ENCODE results near the gene RASA4B.
"Not testable (repeated sequence)": the region's sequence is repeated elsewhere in the genome, so short reads cannot be mapped to it uniquely, and the experiment has no call there.

The RASA4B gene

GRCh38 chr7:102517550-102518147 is at the start of gene RASA4B:
Gene RASA4B (minus strand): TSS chr7:102517777. CDS start chr7:102517710, 67 bp downstream.
- not testable (repeated sequence) for H3K27me3 Mint-ChIP-seq; H3K9me3 Mint-ChIP-seq (ENCODE audit: low read depth); H3K4me3 Mint-ChIP-seq; H3K36me3 Mint-ChIP-seq; H3K4me1 Mint-ChIP-seq (ENCODE audit: low read depth); H3K27ac Mint-ChIP-seq

DNA sequence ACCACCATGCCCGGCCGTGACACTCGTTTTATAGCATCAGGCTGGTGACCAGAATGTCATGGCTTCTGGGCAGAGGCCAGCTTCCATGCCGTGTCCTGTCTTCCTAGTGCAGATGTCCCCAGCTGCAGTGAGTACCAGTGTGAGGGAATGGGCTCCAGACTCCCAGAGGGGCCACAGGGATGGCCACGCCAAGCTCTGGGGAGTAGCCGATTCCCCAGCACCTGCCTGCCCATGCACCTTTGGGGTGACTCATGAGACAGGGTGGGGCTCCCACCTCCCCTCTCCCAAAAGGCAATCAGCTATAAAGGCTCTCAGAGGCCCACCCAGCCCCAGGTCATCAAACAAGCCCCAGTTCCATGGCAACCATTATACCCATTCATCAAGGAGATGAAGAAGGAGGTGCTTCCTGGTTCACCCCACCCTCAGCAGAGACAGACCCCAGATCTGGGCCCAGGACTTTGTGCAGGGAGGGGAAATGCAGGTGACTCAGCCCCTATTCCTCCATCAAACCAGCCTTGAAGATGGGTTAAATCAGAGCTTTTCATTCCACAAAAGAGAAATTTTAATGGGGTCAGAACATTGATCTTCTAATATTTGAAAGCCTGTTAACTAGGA is 33.3 kb upstream of the RASA4B start, which contains the start of gene SPDYE2:
TSS of gene SPDYE2 (plus strand) at position 419 of the 615 bp plus-strand sequence. CDS start 2,030 bp downstream, outside the sequence.
- H3K27me3 Mint-ChIP-seq; H3K27ac Mint-ChIP-seq; H3K4me1 Mint-ChIP-seq (ENCODE audit: low read depth): not testable (repeated sequence)

DNA sequence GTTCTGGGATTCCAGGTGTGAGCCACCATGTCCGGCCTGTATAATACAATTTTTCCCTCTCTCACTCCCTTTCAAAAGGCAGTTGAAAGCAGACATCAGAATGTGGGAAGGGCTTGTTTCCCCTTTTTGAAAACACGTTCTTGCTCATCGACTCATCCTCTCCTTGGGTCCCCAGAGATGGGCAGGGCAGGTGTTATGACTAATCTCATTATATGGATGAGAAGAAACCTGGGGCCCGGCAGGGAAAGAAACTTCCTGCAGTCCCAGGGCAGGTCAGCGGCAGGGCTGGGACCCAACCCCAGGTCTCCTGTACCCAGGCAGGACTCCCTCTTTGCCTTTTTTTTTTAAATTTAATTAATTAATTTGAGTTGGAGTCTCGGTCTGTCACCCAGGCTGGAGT is 28.8 kb upstream of the RASA4B start:
- not testable (repeated sequence) for H3K27me3 Mint-ChIP-seq; H3K4me1 Mint-ChIP-seq (ENCODE audit: low read depth); H3K27ac Mint-ChIP-seq

More for the DNA sequence above, 33.3 kb upstream of the RASA4B start, which contains the start of gene SPDYE2:
- not testable (repeated sequence) for H3K4me3 Mint-ChIP-seq; H3K36me3 Mint-ChIP-seq; H3K9me3 Mint-ChIP-seq (ENCODE audit: low read depth)

GRCh38 chr7:102545288-102545687 is 27.7 kb upstream of the RASA4B start:
- not testable (repeated sequence) for H3K27ac Mint-ChIP-seq; H3K36me3 Mint-ChIP-seq; H3K4me3 Mint-ChIP-seq; H3K9me3 Mint-ChIP-seq (ENCODE audit: low read depth); H3K27me3 Mint-ChIP-seq; H3K4me1 Mint-ChIP-seq (ENCODE audit: low read depth)

More for the DNA sequence above, 28.8 kb upstream of the RASA4B start:
- not testable (repeated sequence) for H3K9me3 Mint-ChIP-seq (ENCODE audit: low read depth); H3K36me3 Mint-ChIP-seq; H3K4me3 Mint-ChIP-seq

GRCh38 chr7:102544372-102544771 is 26.8 kb upstream of the RASA4B start:
- not testable (repeated sequence) for H3K4me3 Mint-ChIP-seq; H3K36me3 Mint-ChIP-seq; H3K27me3 Mint-ChIP-seq; H3K9me3 Mint-ChIP-seq (ENCODE audit: low read depth); H3K4me1 Mint-ChIP-seq (ENCODE audit: low read depth); H3K27ac Mint-ChIP-seq

GRCh38 chr7:102543596-102543995 is 26.0 kb upstream of the RASA4B start, which contains the start of gene UPK3BL2:
Gene UPK3BL2 (minus strand): TSS chr7:102543696. CDS start chr7:102543636, 60 bp downstream.
- H3K9me3 Mint-ChIP-seq (ENCODE audit: low read depth); H3K36me3 Mint-ChIP-seq; H3K4me3 Mint-ChIP-seq; H3K27ac Mint-ChIP-seq; H3K4me1 Mint-ChIP-seq (ENCODE audit: low read depth); H3K27me3 Mint-ChIP-seq: not testable (repeated sequence)

- not testable (repeated sequence) for H3K36me3 Mint-ChIP-seq; H3K4me3 Mint-ChIP-seq; H3K9me3 Mint-ChIP-seq (ENCODE audit: low read depth); H3K27me3 Mint-ChIP-seq; H3K4me1 Mint-ChIP-seq (ENCODE audit: low read depth); H3K27ac Mint-ChIP-seq
These were observed 25.2 kb upstream of the RASA4B start for GRCh38 chr7:102542771-102543170.

GRCh38 chr7:102542083-102542482 is 24.5 kb upstream of the RASA4B start:
- not testable (repeated sequence) for H3K4me1 Mint-ChIP-seq (ENCODE audit: low read depth); H3K27ac Mint-ChIP-seq; H3K27me3 Mint-ChIP-seq; H3K4me3 Mint-ChIP-seq; H3K36me3 Mint-ChIP-seq; H3K9me3 Mint-ChIP-seq (ENCODE audit: low read depth)

DNA sequence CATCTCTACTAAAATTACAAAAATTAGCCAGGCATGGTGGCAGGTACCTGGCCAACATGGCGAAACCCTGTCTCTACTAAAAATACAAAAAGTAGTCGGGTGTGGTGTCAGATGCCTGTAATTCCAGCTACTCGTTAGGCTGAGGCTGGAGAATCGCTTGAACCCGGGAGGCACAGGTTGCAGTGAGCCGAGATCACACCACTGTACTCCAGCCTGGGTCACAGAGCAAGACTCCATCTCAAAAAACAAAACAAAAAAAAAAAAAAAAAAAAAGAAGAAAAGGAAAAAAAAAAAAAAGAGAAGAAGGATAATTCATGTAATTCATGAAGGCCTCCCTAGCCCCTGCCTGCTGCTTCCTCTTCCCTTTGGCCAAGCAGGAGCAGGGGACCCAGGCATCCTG is 23.0 kb upstream of the RASA4B start:
- not testable (repeated sequence) for H3K9me3 Mint-ChIP-seq (ENCODE audit: low read depth); H3K4me3 Mint-ChIP-seq; H3K27ac Mint-ChIP-seq; H3K27me3 Mint-ChIP-seq; H3K4me1 Mint-ChIP-seq (ENCODE audit: low read depth); H3K36me3 Mint-ChIP-seq

DNA sequence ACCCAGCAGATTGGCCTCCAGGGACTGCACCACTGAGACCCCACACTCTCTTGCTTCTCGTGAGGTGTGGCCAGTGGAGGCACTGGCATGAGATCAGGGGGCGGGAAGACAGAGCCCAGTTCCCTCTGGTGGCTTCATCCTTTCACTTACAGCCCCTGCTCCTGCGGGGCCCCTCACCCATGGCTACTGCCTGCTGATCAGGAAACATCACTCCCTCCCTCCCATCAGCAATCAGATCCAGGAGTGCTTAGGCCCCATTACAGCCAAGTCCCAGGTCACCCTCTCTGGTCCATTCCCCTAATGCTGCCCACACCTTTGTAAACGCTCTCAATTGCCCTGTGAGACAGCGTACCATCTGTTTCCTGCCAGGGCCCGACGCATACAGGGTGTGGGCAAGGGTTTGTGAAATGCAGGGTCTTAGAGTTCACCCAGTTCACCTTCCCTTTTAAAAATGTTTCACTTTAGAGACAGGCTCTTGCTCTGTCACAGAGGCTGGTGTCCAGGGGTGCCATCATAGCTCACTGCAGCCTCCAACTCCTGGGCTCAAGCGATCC is 17.6 kb upstream of the RASA4B start:
- H3K4me1 Mint-ChIP-seq (ENCODE audit: low read depth); H3K27ac Mint-ChIP-seq; H3K4me3 Mint-ChIP-seq; H3K36me3 Mint-ChIP-seq; H3K27me3 Mint-ChIP-seq; H3K9me3 Mint-ChIP-seq (ENCODE audit: low read depth): not testable (repeated sequence)

GRCh38 chr7:102532127-102532526 is 14.6 kb upstream of the RASA4B start:
- not testable (repeated sequence) for H3K27ac Mint-ChIP-seq; H3K36me3 Mint-ChIP-seq; H3K27me3 Mint-ChIP-seq; H3K9me3 Mint-ChIP-seq (ENCODE audit: low read depth); H3K4me3 Mint-ChIP-seq; H3K4me1 Mint-ChIP-seq (ENCODE audit: low read depth)

DNA sequence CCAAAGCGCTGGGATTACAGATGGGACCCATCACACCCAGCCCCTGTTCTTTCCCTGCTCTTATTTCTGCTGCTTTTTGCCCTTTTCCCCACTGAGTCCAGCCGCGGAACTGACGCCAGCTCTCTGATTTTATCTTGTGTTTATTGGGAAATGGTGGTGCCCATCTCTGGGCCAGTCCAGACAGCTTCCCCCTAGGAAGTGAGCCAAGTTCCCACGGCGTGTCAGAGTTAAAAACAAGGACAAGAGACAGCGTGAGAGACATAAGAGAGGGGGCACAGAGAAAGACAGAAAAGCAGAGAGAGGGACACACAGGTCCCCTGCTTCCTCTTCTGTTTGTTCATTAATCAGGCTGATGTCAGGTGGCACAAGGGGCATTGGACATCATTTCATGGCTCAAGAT is 14.0 kb upstream of the RASA4B start:
- H3K27me3 Mint-ChIP-seq; H3K4me3 Mint-ChIP-seq; H3K27ac Mint-ChIP-seq; H3K36me3 Mint-ChIP-seq; H3K4me1 Mint-ChIP-seq (ENCODE audit: low read depth); H3K9me3 Mint-ChIP-seq (ENCODE audit: low read depth): not testable (repeated sequence)

DNA sequence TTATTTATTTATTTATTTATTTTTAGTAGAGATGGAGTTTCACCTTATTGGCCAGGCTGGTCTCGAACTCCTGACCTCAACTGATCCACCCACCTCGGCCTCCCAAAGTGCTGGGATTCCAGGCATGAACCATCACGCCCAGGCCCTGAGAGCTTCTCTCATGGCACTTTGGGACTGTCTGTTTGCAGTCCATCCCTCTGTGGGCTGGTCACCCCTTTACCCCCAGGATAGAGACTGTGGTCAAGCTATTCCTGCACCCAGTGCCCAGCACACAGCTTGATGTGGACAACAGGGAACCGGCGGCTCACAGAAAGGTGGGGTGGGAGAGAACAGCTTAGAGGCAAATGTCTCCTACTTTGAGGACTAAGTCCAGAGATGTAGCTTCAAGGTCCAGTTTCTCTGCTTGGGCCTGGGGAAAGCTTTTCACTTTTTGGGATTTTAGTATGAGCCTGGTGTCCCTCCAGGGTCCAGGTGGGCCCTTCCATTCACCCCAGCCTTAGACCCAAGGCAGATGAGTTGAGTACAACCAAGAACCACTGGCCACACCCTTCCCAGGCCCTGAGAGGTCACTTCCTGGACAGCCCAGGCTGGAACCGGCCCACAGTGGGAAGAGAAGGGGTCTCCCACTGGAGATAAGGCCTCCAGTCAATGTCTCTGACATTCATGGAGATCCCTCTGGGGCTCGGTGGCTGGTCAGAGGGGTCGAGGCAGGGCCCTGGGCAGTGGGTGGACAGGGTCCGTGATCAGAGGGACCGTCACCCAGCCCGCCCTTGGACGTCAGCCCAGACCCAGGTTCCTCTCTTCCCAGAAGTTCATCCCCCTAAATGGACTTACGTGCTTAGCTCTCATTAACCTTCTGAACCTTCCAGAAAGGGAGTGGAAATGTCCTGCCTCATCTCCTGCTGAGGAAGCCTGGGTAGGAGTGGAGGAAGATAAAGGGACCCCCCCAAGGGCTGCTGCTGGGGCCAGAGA is 10.5 kb upstream of the RASA4B start:
- H3K4me1 Mint-ChIP-seq (ENCODE audit: low read depth); H3K4me3 Mint-ChIP-seq; H3K36me3 Mint-ChIP-seq; H3K9me3 Mint-ChIP-seq (ENCODE audit: low read depth); H3K27me3 Mint-ChIP-seq; H3K27ac Mint-ChIP-seq: not testable (repeated sequence)

DNA sequence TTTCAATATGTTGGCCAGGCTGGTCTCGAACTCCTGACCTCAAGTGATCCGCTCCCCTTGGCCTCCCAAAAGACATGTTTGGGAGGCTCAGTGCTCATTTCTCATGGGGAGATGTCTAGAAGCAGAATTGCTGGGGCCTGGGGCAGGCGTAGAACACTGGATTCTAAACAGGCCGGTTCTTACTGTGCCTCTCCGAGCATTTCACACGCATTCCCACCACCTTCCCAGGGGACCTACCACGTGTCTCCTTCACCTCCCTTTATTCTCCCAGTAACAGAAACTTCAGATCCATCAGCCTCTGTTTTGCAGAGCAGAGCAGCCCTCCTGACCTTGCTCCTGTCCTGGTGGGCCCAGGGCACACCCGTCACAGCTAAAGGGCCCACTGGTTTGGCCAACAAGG is 9.6 kb upstream of the RASA4B start:
- not testable (repeated sequence) for H3K4me1 Mint-ChIP-seq (ENCODE audit: low read depth); H3K27me3 Mint-ChIP-seq; H3K4me3 Mint-ChIP-seq; H3K27ac Mint-ChIP-seq; H3K9me3 Mint-ChIP-seq (ENCODE audit: low read depth); H3K36me3 Mint-ChIP-seq

GRCh38 chr7:102524803-102525202 is 7.2 kb upstream of the RASA4B start:
- not testable (repeated sequence) for H3K4me3 Mint-ChIP-seq; H3K4me1 Mint-ChIP-seq (ENCODE audit: low read depth); H3K27me3 Mint-ChIP-seq; H3K36me3 Mint-ChIP-seq; H3K27ac Mint-ChIP-seq; H3K9me3 Mint-ChIP-seq (ENCODE audit: low read depth)
